ENCODE results near the gene GDF10.

Gene GDF10

DNA sequence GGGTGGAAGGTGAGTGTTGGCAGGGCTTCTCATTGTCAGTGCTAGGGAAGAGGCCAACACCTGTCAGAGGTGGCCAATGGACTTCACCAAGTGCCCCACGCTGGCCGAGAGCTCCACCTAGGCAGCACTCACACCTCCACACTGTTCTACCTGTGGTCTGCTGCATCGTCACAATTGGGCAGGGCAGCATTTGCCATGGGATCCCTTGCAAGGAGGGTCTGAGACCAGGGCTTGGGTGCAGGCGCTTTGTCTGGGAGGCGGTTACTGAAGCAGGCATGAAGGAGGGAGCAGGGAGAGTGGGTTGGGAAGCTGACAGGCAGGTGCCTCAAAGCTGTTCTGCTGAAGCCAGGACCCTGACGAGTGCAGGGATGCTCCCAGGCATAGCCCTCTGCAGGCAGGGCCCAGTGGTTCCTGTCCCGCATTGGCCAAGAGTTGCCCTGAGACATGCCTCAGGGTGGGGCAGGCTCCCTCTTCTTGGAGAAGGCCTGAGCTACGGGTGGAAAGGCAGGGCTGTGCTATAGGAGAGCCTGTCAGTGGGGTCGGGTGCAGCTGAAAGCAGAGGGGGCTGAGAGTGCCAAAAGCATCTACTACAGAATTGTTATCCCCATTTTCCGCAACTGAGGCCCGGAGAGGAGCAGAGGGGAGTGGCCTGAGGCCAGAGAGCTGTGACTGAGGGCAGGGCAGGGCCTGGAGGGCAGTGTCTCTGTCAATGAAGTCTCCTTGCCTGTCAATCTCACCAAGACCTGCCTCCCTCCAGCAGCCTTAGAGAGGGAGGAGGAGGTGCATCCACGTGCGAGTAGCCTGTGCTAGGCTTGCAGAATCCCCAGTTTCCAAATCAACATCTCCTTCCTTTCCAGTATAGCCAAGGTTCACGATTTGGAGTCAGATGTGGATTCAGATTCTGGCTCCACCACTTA is 52.2 kb downstream of the GDF10 start:
- no peak for DNase-seq

GRCh38 chr10:47353351-47353750 is 53.4 kb downstream of the GDF10 start:
- DNase-seq: no peak

GRCh38 chr10:47354165-47354564 is 54.2 kb downstream of the GDF10 start:
- no peak for DNase-seq

DNA sequence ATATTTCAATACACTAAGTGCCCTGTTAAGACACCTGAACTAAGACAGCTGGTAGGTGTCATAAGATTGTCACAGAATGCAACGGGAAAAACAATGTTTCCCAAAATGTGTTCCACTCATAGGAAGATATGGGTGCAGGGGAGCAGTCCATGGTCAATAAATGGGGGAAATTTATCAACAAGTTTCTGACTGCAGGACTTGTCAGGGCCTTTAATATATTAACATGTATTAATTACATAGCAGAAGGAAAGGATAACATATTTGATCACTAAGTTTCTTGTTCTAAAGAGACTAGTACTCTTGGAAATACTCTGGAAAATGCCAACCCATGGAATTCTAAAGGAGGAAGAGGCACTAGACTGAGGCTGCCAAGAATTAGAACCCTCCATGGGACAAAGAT is 54.9 kb downstream of the GDF10 start:
- no peak for DNase-seq

DNA sequence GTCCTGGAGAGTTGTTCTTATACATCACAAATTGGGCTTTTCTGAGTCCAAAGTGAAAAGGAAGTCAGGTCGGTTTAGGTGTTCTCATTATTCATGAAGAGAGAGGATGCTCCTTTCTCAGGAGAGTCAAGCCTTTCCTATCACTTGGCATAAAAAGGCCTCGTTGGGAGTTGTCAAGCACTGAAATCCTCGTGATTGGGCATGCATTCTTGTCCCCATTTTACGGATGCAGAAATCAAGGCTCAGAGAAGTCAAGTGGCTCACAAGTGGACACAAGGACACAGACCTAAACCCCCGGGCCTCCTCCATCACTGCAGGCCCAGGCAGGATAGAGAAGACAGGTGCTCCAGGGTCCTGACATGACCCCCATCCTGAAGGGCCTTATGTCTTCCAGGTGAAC is 56.7 kb downstream of the GDF10 start:
- DNase-seq: no peak

DNA sequence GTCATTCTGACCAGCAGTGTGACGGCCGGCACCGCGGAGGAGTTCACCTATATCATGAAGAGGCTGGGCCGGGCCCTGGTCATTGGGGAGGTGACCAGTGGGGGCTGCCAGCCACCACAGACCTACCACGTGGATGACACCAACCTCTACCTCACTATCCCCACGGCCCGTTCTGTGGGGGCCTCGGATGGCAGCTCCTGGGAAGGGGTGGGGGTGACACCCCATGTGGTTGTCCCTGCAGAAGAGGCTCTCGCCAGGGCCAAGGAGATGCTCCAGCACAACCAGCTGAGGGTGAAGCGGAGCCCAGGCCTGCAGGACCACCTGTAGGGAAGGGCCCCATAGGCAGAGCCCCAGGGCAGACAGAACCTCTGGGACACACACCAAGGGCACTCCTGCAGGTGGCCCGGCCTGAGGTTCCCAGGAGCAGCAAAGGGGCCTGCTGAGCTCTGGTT is 57.2 kb downstream of the GDF10 start:
- DNase-seq: no peak

DNA sequence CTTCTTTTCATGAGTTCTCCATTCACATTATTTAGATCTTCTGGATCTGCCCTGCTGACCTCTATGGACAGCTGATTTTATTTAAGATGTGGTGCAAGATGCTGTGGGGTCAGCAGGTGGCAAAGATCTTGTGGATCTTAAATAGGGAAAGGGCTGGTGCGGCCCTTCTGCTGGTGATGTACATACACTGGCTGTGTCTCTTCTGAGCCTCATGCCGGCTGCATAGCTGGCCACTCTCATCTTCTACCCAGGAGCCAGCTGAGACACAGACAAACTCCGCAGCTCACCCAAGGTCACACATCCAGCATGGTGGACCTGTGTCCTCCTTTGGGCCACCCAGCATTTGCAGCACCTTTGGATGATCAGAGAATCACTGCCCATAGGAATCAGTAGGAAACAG is 57.9 kb downstream of the GDF10 start:
- no peak for DNase-seq

GRCh38 chr10:47358457-47358856 is 58.5 kb downstream of the GDF10 start:
- no peak for DNase-seq

GRCh38 chr10:47359101-47359500 is 59.1 kb downstream of the GDF10 start:
- no peak for DNase-seq

DNA sequence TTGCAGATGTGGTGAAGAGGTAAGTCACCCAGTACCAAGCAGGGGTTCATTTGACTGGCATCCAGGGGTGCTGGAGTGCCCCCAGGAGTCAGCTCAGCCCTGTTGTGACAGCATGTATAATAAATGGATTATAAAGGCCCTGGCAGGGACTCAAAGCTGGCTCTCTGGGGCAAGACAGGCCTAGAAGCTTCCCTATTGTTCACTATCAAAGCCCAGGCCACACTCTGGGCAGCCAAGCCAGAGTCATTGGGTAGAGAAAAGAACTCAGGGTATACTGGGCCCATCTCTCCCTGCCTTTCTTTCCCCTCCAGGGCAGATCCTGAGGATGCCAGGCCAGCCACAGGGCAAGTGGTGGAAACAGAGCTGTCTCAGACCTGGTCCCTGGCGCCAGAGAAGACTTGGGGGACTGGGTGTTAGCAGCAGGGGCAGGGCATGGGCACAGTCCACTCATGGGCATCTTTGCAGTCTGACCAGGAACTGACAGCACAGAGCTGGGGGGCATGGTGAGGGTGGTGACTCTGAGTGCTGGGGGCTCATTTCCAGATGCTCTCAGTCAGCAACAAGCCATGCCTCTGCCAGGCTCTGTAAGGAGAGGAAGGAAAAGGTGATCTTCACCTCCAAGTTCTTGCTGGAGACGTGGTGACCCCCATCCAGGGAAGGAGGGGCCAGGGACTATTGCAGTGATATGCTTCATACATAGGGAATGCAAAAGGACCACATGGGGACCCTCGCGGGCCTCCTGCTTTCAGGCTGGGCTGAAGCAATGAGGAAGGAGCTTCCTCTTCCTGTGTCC is 59.8 kb downstream of the GDF10 start:
- peak in 1 of 56 donors; percentile 37 for DNase-seq

DNA sequence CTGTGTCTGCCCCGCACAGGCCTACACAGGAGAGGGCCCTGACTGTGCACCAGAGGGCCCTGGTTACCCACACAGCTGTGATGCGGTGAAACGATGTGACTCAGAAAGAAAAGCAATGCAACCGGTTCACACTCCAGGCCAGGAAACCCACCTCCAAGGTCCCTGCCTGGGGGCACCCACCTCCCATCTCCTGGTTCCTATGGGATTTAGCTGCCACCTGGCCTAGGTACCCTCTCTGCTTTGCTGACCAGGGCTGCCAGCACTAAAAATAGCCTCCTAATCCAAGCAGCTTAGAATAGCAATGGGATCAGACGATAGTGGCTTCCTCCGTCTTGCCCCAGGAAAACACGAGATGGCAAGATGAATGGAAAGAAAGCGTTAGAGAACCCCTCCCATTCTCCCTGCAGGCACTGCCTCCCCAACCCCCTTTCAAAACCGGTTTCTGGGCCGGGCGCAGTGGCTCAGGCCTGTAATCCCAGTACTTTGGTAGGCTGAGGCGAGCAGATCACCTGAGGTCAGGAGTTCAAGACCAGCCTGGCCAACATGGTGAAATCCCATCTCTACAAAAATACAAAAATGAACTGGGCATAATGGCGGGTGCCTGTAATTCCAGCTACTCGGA is 60.5 kb downstream of the GDF10 start:
- DNase-seq: no peak

DNA sequence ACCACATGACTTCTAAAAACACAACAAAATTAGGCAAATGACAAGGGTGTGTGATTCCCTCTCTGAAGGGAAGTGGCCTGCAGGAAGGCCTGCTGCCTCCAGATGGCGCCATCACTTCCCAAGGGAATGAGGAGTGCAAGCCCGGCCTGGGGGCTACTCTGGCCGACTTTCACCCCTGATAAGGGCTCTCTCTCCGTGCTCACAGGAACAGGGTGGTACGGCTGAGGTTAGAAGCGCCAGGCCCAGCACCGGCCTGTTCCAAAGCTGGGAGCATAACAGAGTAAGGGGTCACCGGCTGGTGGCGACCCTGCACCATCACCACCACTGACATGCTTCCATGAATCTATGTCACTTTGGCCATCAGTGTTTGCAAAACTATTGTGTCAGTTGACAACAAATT is 61.3 kb downstream of the GDF10 start:
- DNase-seq: peak in 16 of 56 donors; percentile 8 to 66 (median 23)

GRCh38 chr10:47362199-47362598 is 62.2 kb downstream of the GDF10 start:
- no peak for DNase-seq

Data from amygdala (tissue), 56 donors.